HG02938 (cell line): ENCODE data around the gene ID1.
"Not testable (repeated sequence)": the region's sequence is repeated elsewhere in the genome, so short reads cannot be mapped to it uniquely, and the experiment has no call there.

ENCODE experiments used
- ATAC-seq: cut with Tn5 transposase; IDR thresholded peaks from one replicate; pipeline ENCODE4 v1.9.1; 2021; ENCODE audit warnings: mild to moderate bottlenecking, moderate library complexity; ENCODE audit not compliant: unreplicated experiment

The ID1 gene

GRCh38 chr20:31632548-31633338 is 27.7 kb downstream of the ID1 start:
- ATAC-seq: no peak

DNA sequence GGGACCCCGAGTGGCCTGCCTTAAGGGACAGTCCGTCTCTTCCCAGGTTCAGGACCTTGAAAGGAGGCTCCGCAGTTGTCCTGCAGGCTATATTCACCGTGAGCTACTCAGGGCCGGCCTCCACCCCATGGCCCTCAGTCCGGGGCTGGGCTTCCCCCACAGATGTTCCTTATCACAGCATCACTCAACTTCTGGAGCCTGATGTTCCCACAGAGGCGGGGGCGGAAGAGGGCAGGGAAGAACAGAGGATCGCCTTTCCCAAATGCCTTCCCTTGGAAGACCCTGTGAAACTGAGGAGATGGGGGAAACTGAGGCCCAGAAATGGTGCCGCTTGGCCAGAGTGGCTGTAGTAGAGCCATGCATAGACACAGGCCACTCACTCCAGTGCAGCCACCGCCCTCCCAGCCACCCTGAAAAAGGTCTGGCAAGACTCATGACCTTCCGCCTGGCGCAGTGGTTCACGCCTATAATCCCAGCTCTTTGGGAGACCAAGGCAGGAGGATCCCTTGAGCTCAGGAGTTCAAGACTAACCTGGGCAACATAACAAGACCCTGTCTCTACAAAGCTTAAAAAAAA is 28.3 kb downstream of the ID1 start:
- no peak for ATAC-seq

GRCh38 chr20:31637660-31638059 is 32.6 kb downstream of the ID1 start, which contains the start of gene COX4I2:
Gene COX4I2, plus strand, starts transcription at chr20:31637912. Its CDS starts 1,106 bp downstream, at chr20:31639018.
- no peak for ATAC-seq

DNA sequence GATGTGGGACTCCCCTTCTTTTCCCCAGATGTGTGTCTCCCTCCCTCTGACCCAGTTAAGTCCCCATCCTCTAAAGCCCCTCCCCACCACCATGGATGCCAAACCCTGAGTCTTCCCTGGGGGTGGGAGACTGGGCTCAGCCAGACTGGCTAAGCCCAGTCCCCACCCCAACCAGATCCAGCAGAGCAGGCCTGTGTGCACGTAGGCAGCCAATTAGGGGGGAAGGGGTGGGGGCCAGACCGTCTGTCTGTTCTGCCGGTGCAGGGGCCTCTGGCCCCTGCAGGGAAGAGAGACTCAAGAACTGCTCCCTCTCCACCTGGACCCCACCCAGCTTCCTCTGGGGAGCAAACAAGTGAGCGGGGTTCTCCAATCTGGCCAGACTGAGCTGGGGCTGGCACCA is 33.2 kb downstream of the ID1 start:
- ATAC-seq: no peak

GRCh38 chr20:31638816-31639215 is 33.7 kb downstream of the ID1 start:
- no peak for ATAC-seq

GRCh38 chr20:31640259-31640658 is 35.2 kb downstream of the ID1 start:
- ATAC-seq: no peak

GRCh38 chr20:31641391-31641790 is 36.3 kb downstream of the ID1 start:
- ATAC-seq: no peak

GRCh38 chr20:31642837-31643236 is 37.7 kb downstream of the ID1 start:
- no peak for ATAC-seq

DNA sequence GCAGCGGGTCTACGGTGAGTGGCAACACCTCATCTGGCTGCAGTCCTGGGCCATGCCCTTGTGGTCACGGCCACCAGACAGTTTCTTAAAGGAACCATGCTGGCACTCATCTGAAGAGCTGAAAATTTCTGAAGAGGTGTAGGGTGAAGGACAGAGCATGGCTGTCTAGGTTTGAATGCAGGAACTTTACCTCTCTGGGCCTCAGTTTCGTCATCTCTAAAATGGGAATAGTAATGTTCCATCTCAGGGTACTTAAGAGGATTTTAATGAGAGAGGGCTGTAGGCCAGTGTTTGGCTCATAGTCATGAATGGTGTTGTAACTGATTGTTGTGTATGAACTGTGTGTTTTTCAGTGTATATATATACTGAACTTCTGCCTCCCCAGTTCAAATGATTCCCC is 38.4 kb downstream of the ID1 start:
- no peak for ATAC-seq

DNA sequence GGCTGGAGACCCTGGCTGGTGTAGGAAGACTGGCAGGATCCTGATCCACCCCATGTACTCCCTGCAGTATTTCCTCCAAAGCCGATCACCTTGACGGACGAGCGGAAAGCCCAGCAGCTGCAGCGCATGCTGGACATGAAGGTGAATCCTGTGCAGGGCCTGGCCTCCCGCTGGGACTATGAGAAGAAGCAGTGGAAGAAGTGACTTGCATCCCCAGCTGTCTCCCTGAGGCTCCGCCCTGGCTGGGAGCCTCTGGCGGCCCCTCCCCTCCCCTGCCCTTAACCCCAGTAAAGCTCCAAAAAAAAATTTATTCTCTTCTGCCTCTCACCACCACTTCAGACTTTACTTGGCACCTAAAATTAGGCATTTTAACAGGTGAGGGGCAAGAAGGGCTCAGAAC is 39.6 kb downstream of the ID1 start:
- ATAC-seq: no peak

- not testable (repeated sequence) for ATAC-seq
Observed at GRCh38 chr20:31648104-31648503, 43.0 kb downstream of the ID1 start.

- no peak for ATAC-seq
Observed at GRCh38 chr20:31652917-31653396, 47.9 kb downstream of the ID1 start.

- no peak for ATAC-seq
Observed at GRCh38 chr20:31653561-31653960, 48.5 kb downstream of the ID1 start.

DNA sequence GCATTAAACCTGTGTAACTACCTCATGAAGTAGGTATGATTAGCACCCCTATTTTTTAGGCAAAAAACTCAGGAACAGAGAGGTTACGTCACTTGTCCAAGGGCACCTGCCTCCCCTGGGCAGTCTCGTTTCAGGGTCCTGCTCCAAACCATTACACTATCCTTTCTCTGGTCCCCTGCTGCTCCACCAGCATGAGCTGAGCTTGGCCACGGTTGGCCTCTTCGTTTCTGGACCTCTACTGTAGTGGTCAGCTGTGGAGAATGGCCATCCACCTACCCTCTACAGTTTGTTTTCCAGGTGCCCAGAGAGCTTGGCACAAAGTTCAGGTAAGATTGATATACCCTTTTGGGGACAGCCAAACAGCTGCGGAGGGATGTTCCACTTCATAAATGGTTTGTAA is 49.4 kb downstream of the ID1 start:
- no peak for ATAC-seq
